Measurements from ENCODE around the gene CACNB2.

- TF ChIP-seq CTCF (IDR thresholded peaks at IDR 0.05) = no peak
- TF ChIP-seq POLR2AphosphoS5 (IDR thresholded peaks at IDR 0.05) = no peak
Measured at GRCh38 chr10:18319628-18320027, 179.4 kb downstream of the CACNB2 start.

All from prostate gland (tissue), 2 donors.